Endothelial cell of umbilical vein (primary cell): ENCODE measurements around the gene PLXNA1. TPM values are rescaled to one million over a fixed set of nuclear protein-coding genes. Genes with fewer than 3 reads are reported as not detected.

ENCODE experiments used
- BruUV-seq: library from RNA; stranded (reverse); fragments of 400-500 nt; replicated peaks from 2 replicates; lab custom pipeline; 2021; lab: Mats Ljungman, UMichigan
- CTCF ChIA-PET: fragments of 300-600, 350-600 bp; sonication (Branson Sonifier 250); formaldehyde crosslinking; loops from one replicate; lab custom pipeline; 2021; ENCODE audit warnings: antibody characterized with exemption, inconsistent platforms; lab: Charles Lee
- POLR2A ChIA-PET: fragments of 300-600, 350-600 bp; sonication (Branson Sonifier 250); formaldehyde crosslinking; loops from one replicate; lab custom pipeline; 2021; ENCODE audit warnings: antibody characterized with exemption, inconsistent platforms; lab: Charles Lee
- DNase-seq: peaks from one replicate; pipeline ENCODE4 v3.0.0-alpha.2; 2011; ENCODE audit warnings: low read depth, low spot score
- FAIRE-seq: peaks from 2 replicates; lab custom pipeline; 2011; peaks lifted over from hg19 to GRCh38; lab: Jason Lieb, UNC
- H2AFZ ChIP-seq: 2 replicates; pipeline ENCODE4 v1.6.0; 2012; ENCODE audit warnings: low read depth, low read length, control low read depth, inconsistent platforms
- H3K27ac ChIP-seq: 2 replicates; pipeline ENCODE4 v1.5.1; 2011; ENCODE audit warnings: low read depth, mild to moderate bottlenecking, control low read depth, low read length, moderate library complexity; ENCODE audit not compliant: insufficient read depth
- H3K27me3 ChIP-seq, 2 experiments: 2 replicates each; pipeline versions ENCODE4 v1.6.0 to v1.6.1; 2011; ENCODE audit warnings: low read length in 2 of 2, mixed read lengths in 1 of 2; ENCODE audit not compliant: control insufficient read depth in 2 of 2, insufficient read depth in 2 of 2
- H3K36me3 ChIP-seq, 2 experiments: 2 replicates in 1 of 2; 3 replicates in 1 of 2; pipeline ENCODE4 v1.5.1; 2011; ENCODE audit warnings: low read length in 2 of 2, mild to moderate bottlenecking in 1 of 2, moderate library complexity in 1 of 2; ENCODE audit not compliant: control insufficient read depth in 2 of 2, insufficient read depth in 2 of 2; ENCODE audit errors: extremely low read depth in 1 of 2
- H3K4me1 ChIP-seq: 3 replicates; pipeline ENCODE4 v1.5.1; 2011; ENCODE audit warnings: mild to moderate bottlenecking, low read length; ENCODE audit not compliant: control insufficient read depth, insufficient read depth; ENCODE audit errors: extremely low read depth
- H3K4me2 ChIP-seq: 2 replicates; pipeline ENCODE4 v1.6.1; 2011; ENCODE audit warnings: low read length, control low read depth, mixed read lengths; ENCODE audit not compliant: insufficient read depth
- H3K4me3 ChIP-seq, 3 experiments: fragments of 200-600 bp in 1 of 3; sonication (generic), shearing (Covaris generic) in 1 of 3; replicated peaks in 1 of 3; 2 replicates each; pipeline ENCODE4 v1.5.1; 2011 to 2016; ENCODE audit warnings: control low read depth in 3 of 3, low read length in 3 of 3, mild to moderate bottlenecking in 2 of 3, inconsistent platforms in 1 of 3, low read depth in 1 of 3, moderate library complexity in 1 of 3; ENCODE audit not compliant: insufficient read depth in 1 of 3
- H3K79me2 ChIP-seq: 2 replicates; pipeline ENCODE4 v1.6.0; 2012; ENCODE audit warnings: low read length, inconsistent platforms; ENCODE audit not compliant: control insufficient read depth, insufficient read depth
- H3K9ac ChIP-seq: replicated peaks from 2 replicates; pipeline ENCODE3; 2011; ENCODE audit warnings: low read length, control low read depth; ENCODE audit not compliant: insufficient read depth; ENCODE audit errors: extremely low read depth
- H3K9me1 ChIP-seq: replicated peaks from 3 replicates; pipeline ENCODE4 v1.6.0; 2011; ENCODE audit warnings: mild to moderate bottlenecking, low read length; ENCODE audit not compliant: control insufficient read depth, insufficient read depth; ENCODE audit errors: extremely low read depth
- H3K9me3 ChIP-seq: replicated peaks from 2 replicates; pipeline ENCODE4 v1.5.1; 2012; ENCODE audit warnings: low read length, inconsistent platforms; ENCODE audit not compliant: control insufficient read depth, insufficient read depth
- H4K20me1 ChIP-seq: replicated peaks from 2 replicates; pipeline ENCODE3; 2011; ENCODE audit warnings: mild to moderate bottlenecking, low read length; ENCODE audit not compliant: control insufficient read depth, insufficient read depth; ENCODE audit errors: extremely low read depth
- CTCF ChIP-seq, 2 donors: IDR thresholded peaks; 1 replicate in 1 of 2; 2 replicates in 1 of 2; pipeline ENCODE4 v1.5.1; 2011; ENCODE audit warnings: low read length in 2 of 2, mild to moderate bottlenecking in 2 of 2, moderate library complexity in 2 of 2, control low read depth in 1 of 2, inconsistent platforms in 1 of 2, low read depth in 1 of 2; ENCODE audit not compliant: insufficient read depth in 1 of 2; ENCODE audit errors: extremely low read depth in 1 of 2
- EZH2 ChIP-seq: IDR thresholded peaks from 2 replicates; pipeline ENCODE4 v1.6.1; 2012; ENCODE audit warnings: borderline replicate concordance, low read depth, mild to moderate bottlenecking, moderate library complexity, low read length, inconsistent platforms; ENCODE audit not compliant: severe bottlenecking
- FOS ChIP-seq: IDR thresholded peaks from 2 replicates; pipeline ENCODE4 v1.6.1; 2011; ENCODE audit warnings: mild to moderate bottlenecking, low read length, moderate library complexity, borderline replicate concordance; ENCODE audit not compliant: insufficient read depth
- GATA2 ChIP-seq: IDR thresholded peaks from 2 replicates; pipeline ENCODE4 v1.7.0; 2011; ENCODE audit warnings: low read depth, mild to moderate bottlenecking, moderate library complexity, mixed read lengths, low read length; ENCODE audit not compliant: insufficient read length, insufficient read depth
- JUN ChIP-seq: IDR thresholded peaks from 2 replicates; pipeline ENCODE4 v1.6.1; 2011; ENCODE audit warnings: borderline replicate concordance, low read depth; ENCODE audit not compliant: insufficient read length, insufficient read depth
- MAX ChIP-seq: IDR thresholded peaks from 2 replicates; pipeline ENCODE4 v1.6.1; 2011; ENCODE audit not compliant: insufficient read depth, insufficient read length
- MYC ChIP-seq: IDR thresholded peaks from one replicate; pipeline ENCODE4 v1.6.1; 2011; ENCODE audit warnings: mild to moderate bottlenecking, low read depth, low read length
- POLR2A ChIP-seq: IDR thresholded peaks from 2 replicates; pipeline ENCODE4 v1.6.1; 2012; ENCODE audit warnings: low read depth, mild to moderate bottlenecking, control low read depth, low read length
- POLR2AphosphoS5 ChIP-seq: IDR thresholded peaks from 2 replicates; pipeline ENCODE4 v1.6.1; 2012; ENCODE audit warnings: low read depth, mild to moderate bottlenecking, control low read depth, low read length, moderate library complexity; ENCODE audit not compliant: insufficient read depth
- dilution Hi-C: fragments of 300-500 bp; cut with MboI; formaldehyde crosslinking; loops from one replicate; pipeline ENCODE4 v1.15.0; 2019; ENCODE audit warnings: low sequenced_read_pairs; ENCODE audit not compliant: extremely low pct_ligation_motif_present
- intact Hi-C: fragments of 100-400 bp; cut with micrococcal nuclease; formaldehyde crosslinking; loops from one replicate; pipeline ENCODE4 v1.10.0; 2022
- polyA plus RNA-seq, 4 experiments: library from polyadenylated mRNA; depleted of rRNA in 3 of 4; stranded (reverse) in 3 of 4; unstranded in 1 of 4; fragments of >200 nt; gene quantifications; 2 replicates each; pipeline versions ENCODE4 v1.2.1 to v1.2.3, GENCODE V29; 2011 to 2012; ENCODE audit warnings: missing spikeins in 1 of 4
- total RNA-seq: library from RNA; stranded (reverse); gene quantifications from 2 replicates; pipeline ENCODE4 v1.2.3, GENCODE V29; 2021

The PLXNA1 gene
- total and polyA plus RNA-seq, 2 donors (not counting 3 experiments of a cell fraction or from before 2014, with no cell fraction given): 14.1 to 18.4 TPM

GRCh38 chr3:127006781-127007436 is 24.0 kb downstream of the PLXNA1 start:
- Histone ChIP-seq H3K79me2 (no peaks in the 10 kb centered on the region), H3K27ac (no peak overlapping the region), H3K27me3 (no peaks in the 10 kb centered on the region), H2AFZ (no peak overlapping the region), H3K9me1 (no peaks in the 10 kb centered on the region), H3K4me2 (no peak overlapping the region), H3K36me3 (no peaks in the 10 kb centered on the region), H3K9ac (no peak overlapping the region), H3K4me1 (peaks cover 8% of the 10 kb centered on the region), H3K4me3 (no peak overlapping the region), H3K9me3 (no peaks in the 10 kb centered on the region), H4K20me1 (no peaks in the 10 kb centered on the region)
- TF ChIP-seq EZH2: no peak
- no peak for TF ChIP-seq POLR2A
- TF ChIP-seq FOS: no peak
- no peak for TF ChIP-seq CTCF (IDR thresholded peaks at IDR 0.05; ENCODE audit: extremely low read depth in 1 of 2, insufficient read depth in 1 of 2, low read depth in 1 of 2, low read length in 2 of 2)
- DNase-seq (peak; percentile 11), FAIRE-seq (no peak)
- ChIA-PET POLR2A (no interaction called here), CTCF (no interaction called here)
- no TSS peak for BruUV-seq
- intact Hi-C loops (loop anchor here (10.0 kb wide), 1 partner anchor 482 kb away; the partner anchor contains the start of gene CHST13), dilution Hi-C loops (no loop called here)

- no peak for TF ChIP-seq GATA2
- TF ChIP-seq MYC: no peak
- TF ChIP-seq MAX: no peak
- no peak for TF ChIP-seq POLR2AphosphoS5
- no peak for TF ChIP-seq JUN
- TF ChIP-seq CTCF (IDR thresholded peaks at IDR 0.05; ENCODE audit: extremely low read depth in 1 of 2, insufficient read depth in 1 of 2, low read depth in 1 of 2, low read length in 2 of 2): no peak
- TF ChIP-seq POLR2A: no peak
- H2AFZ ChIP-seq: no peak overlapping the region
- H3K27ac ChIP-seq: no peak overlapping the region
- H3K36me3 ChIP-seq: no peaks in the 10 kb centered on the region
- H4K20me1 ChIP-seq: no peaks in the 10 kb centered on the region
- no peak overlapping the region for H3K4me2 ChIP-seq
- POLR2A ChIA-PET: no interaction called here
- no peak overlapping the region for H3K9ac ChIP-seq
- H3K9me3 ChIP-seq: no peaks in the 10 kb centered on the region
- DNase-seq: no peak
- BruUV-seq: no TSS peak
- intact Hi-C loops (loop anchor here (10.0 kb wide), 1 partner anchor 483 kb away; the partner anchor contains the start of gene CHST13), dilution Hi-C loops (no loop called here)
- CTCF ChIA-PET: no interaction called here
- no peaks in the 10 kb centered on the region for H3K79me2 ChIP-seq
- no peak overlapping the region for H3K4me3 ChIP-seq
- no peaks in the 10 kb centered on the region for H3K9me1 ChIP-seq
- no peaks in the 10 kb centered on the region for H3K4me1 ChIP-seq
- H3K27me3 ChIP-seq: no peaks in the 10 kb centered on the region
- no peak for FAIRE-seq
These were observed 25.3 kb downstream of the PLXNA1 start for GRCh38 chr3:127008236-127008635.
